Esophagus squamous epithelium (tissue), 4 donors: ENCODE measurements around the gene SMARCD1.

Source experiments
- CTCF ChIP-seq, 6 experiments: fragments of 450-650 bp in 4 of 6; fragments of 200-600 bp in 2 of 6; sonication (generic) in 2 of 6; IDR thresholded peaks; one replicate each; pipeline ENCODE4 v1.5.1; 2016 to 2019; ENCODE audit warnings: antibody characterized with exemption in 6 of 6, mild to moderate bottlenecking in 4 of 6, moderate library complexity in 4 of 6
- POLR2A ChIP-seq, 4 donors: fragments of 450-650 bp; IDR thresholded peaks; one replicate each; pipeline ENCODE4 v1.6.1; 2017; ENCODE audit warnings: antibody characterized with exemption in 4 of 4, mild to moderate bottlenecking in 4 of 4, moderate library complexity in 3 of 4

GRCh38 chr12:50090391-50090790 is 5.2 kb downstream of the SMARCD1 start:
- no peak for TF ChIP-seq POLR2A (IDR thresholded peaks at IDR 0.05)
- TF ChIP-seq CTCF (IDR thresholded peaks at IDR 0.05) = no peak
